Stomach smooth muscle (tissue), 2 donors: ENCODE measurements around the gene RABL6.
A peak's percentile ranks its signal among the peaks of the same experiment; 100 is the strongest.
"Not testable (repeated sequence)": the region's sequence is repeated elsewhere in the genome, so short reads cannot be mapped to it uniquely, and the experiment has no call there.

Experiments used
- H3K27ac ChIP-seq: one replicate; pipeline ENCODE4 v1.7.0; 2013; ENCODE audit warnings: mild to moderate bottlenecking, low read length, inconsistent platforms
- H3K27me3 ChIP-seq, 2 donors: one replicate each; pipeline ENCODE4 v1.7.0; 2013; ENCODE audit warnings: low read length in 2 of 2; ENCODE audit not compliant: insufficient read depth in 2 of 2, control insufficient read depth in 1 of 2
- H3K36me3 ChIP-seq, 2 donors: one replicate each; pipeline ENCODE4 v1.7.0; 2013; ENCODE audit warnings: low read length in 2 of 2; ENCODE audit not compliant: control insufficient read depth in 2 of 2, insufficient read depth in 2 of 2
- H3K4me1 ChIP-seq: one replicate; pipeline ENCODE4 v1.7.0; 2013; ENCODE audit warnings: low read length; ENCODE audit not compliant: control insufficient read depth, insufficient read depth
- H3K4me3 ChIP-seq, 2 donors: one replicate each; pipeline ENCODE4 v1.7.0; 2013; ENCODE audit warnings: low read length in 2 of 2
- H3K9ac ChIP-seq, 2 donors: one replicate each; pipeline ENCODE4 v1.7.0; 2013; ENCODE audit warnings: low read length in 2 of 2, mild to moderate bottlenecking in 1 of 2
- H3K9me3 ChIP-seq, 2 donors: one replicate each; pipeline ENCODE4 v1.7.0; 2013; ENCODE audit warnings: low read length in 2 of 2; ENCODE audit not compliant: control insufficient read depth in 2 of 2
- donor health status: healthy.
- donor health status: Pancreatic carcinoma.

The RABL6 gene

GRCh38 chr9:136866898-136867421 is 59.2 kb downstream of the RABL6 start:
- not testable (repeated sequence) for H3K27me3 ChIP-seq, H3K27ac ChIP-seq, H3K9me3 ChIP-seq
- Histone ChIP-seq H3K4me3 (peak overlapping the region; percentile 19 to 80), H3K36me3 (peaks cover 17 to 18% of the 10 kb centered on the region in 2 donors), H3K4me1 (peaks cover 17% of the 10 kb centered on the region), H3K9ac (peak overlapping the region in 1 of 2 donors; percentile 45)

GRCh38 chr9:136867480-136867879 is 59.7 kb downstream of the RABL6 start:
- peaks cover 17% of the 10 kb centered on the region for H3K4me1 ChIP-seq

GRCh38 chr9:136867917-136868316 is 60.2 kb downstream of the RABL6 start:
- no peaks in the 10 kb centered on the region for H3K9me3 ChIP-seq
- H3K4me3 ChIP-seq, result no peak overlapping the region
- no peak overlapping the region for H3K9ac ChIP-seq
- H3K36me3 ChIP-seq, result peaks cover 10% of the 10 kb centered on the region in 2 donors
- H3K4me1 ChIP-seq, result peaks cover 17% of the 10 kb centered on the region
- no peak overlapping the region for H3K27ac ChIP-seq
- H3K27me3 ChIP-seq, result no peaks in the 10 kb centered on the region

More at GRCh38 chr9:136867480-136867879, 59.7 kb downstream of the RABL6 start:
- peaks cover 12 to 15% of the 10 kb centered on the region in 2 donors for H3K36me3 ChIP-seq
- no peak overlapping the region for H3K9ac ChIP-seq
- no peaks in the 10 kb centered on the region for H3K9me3 ChIP-seq
- H3K4me3 ChIP-seq, result no peak overlapping the region
- H3K27me3 ChIP-seq, result no peaks in the 10 kb centered on the region
- no peak overlapping the region for H3K27ac ChIP-seq

- peaks cover 14% of the 10 kb centered on the region for H3K4me1 ChIP-seq
- no peaks in the 10 kb centered on the region for H3K27me3 ChIP-seq
- H3K9me3 ChIP-seq, result no peaks in the 10 kb centered on the region
- H3K4me3 ChIP-seq, result no peak overlapping the region
- H3K36me3 ChIP-seq, result peaks cover 3% of the 10 kb centered on the region in 2 donors
- H3K27ac ChIP-seq, result no peak overlapping the region
- no peak overlapping the region for H3K9ac ChIP-seq
These were observed 60.9 kb downstream of the RABL6 start for GRCh38 chr9:136868644-136869043.

GRCh38 chr9:136869611-136870010 is 61.9 kb downstream of the RABL6 start:
- H3K4me1 ChIP-seq, H3K9me3 ChIP-seq, H3K4me3 ChIP-seq, H3K36me3 ChIP-seq, H3K27ac ChIP-seq, H3K27me3 ChIP-seq, H3K9ac ChIP-seq: not testable (repeated sequence)

GRCh38 chr9:136875155-136875554 is 67.4 kb downstream of the RABL6 start:
- H3K4me1 ChIP-seq, result no peaks in the 10 kb centered on the region
- H3K9me3 ChIP-seq, result no peaks in the 10 kb centered on the region
- H3K4me3 ChIP-seq, result no peak overlapping the region
- H3K27ac ChIP-seq, result no peak overlapping the region
- H3K36me3 ChIP-seq, result no peaks in the 10 kb centered on the region
- H3K27me3 ChIP-seq, result no peaks in the 10 kb centered on the region
- H3K9ac ChIP-seq, result no peak overlapping the region

GRCh38 chr9:136876476-136876875 is 68.7 kb downstream of the RABL6 start:
- Histone ChIP-seq H3K27me3 (no peaks in the 10 kb centered on the region), H3K36me3 (no peaks in the 10 kb centered on the region), H3K27ac (no peak overlapping the region), H3K9ac (no peak overlapping the region), H3K9me3 (no peaks in the 10 kb centered on the region), H3K4me3 (no peak overlapping the region), H3K4me1 (peaks cover 1% of the 10 kb centered on the region)

GRCh38 chr9:136880651-136881050 is 72.9 kb downstream of the RABL6 start:
- Histone ChIP-seq H3K4me3 (no peak overlapping the region), H3K9me3 (no peaks in the 10 kb centered on the region), H3K4me1 (peaks cover 19% of the 10 kb centered on the region), H3K27me3 (no peaks in the 10 kb centered on the region), H3K27ac (no peak overlapping the region), H3K9ac (no peak overlapping the region), H3K36me3 (no peaks in the 10 kb centered on the region)

- H3K4me3 ChIP-seq, result peak overlapping the region in 1 of 2 donors; percentile 44
- no peaks in the 10 kb centered on the region for H3K36me3 ChIP-seq
- peaks cover 24% of the 10 kb centered on the region for H3K4me1 ChIP-seq
- no peaks in the 10 kb centered on the region for H3K27me3 ChIP-seq
- H3K9ac ChIP-seq, result peak overlapping the region in 1 of 2 donors; percentile 36
- H3K9me3 ChIP-seq, result no peaks in the 10 kb centered on the region
- peak overlapping the region; percentile 18 for H3K27ac ChIP-seq
These were observed 74.0 kb downstream of the RABL6 start for GRCh38 chr9:136881691-136882108.

- Histone ChIP-seq H3K27ac (peak overlapping the region; percentile 18), H3K9ac (peak overlapping the region in 1 of 2 donors; percentile 36), H3K4me3 (peak overlapping the region in 1 of 2 donors; percentile 44), H3K36me3 (no peaks in the 10 kb centered on the region), H3K9me3 (no peaks in the 10 kb centered on the region), H3K4me1 (peaks cover 30% of the 10 kb centered on the region), H3K27me3 (no peaks in the 10 kb centered on the region)
These were observed 74.6 kb downstream of the RABL6 start for GRCh38 chr9:136882109-136882946.

GRCh38 chr9:136882947-136883283 is 75.2 kb downstream of the RABL6 start:
- H3K9ac ChIP-seq, H3K9me3 ChIP-seq, H3K27me3 ChIP-seq, H3K27ac ChIP-seq, H3K4me3 ChIP-seq, H3K36me3 ChIP-seq: not testable (repeated sequence)
- peaks cover 31% of the 10 kb centered on the region for H3K4me1 ChIP-seq
